Spleen (tissue), 7 donors: ENCODE data around the gene CIAO3.
A peak's percentile ranks its signal among the peaks of the same experiment; 100 is the strongest.

Source experiments
- POLR2AphosphoS5 ChIP-seq, 3 donors: sonication (generic); formaldehyde crosslinking; IDR thresholded peaks; one replicate each; pipeline ENCODE4 v1.5.1; 2017; ENCODE audit warnings: antibody characterized with exemption in 3 of 3
- TF ChIP-seq, protein P1 (sequence below), 11 experiments: fragments of 200-600 bp in 7 of 11; fragments of 450-650 bp in 4 of 11; sonication (generic) in 4 of 11; IDR thresholded peaks in 8 of 11; conservative IDR thresholded peaks in 3 of 11; 1 replicate in 7 of 11; 2 replicates in 4 of 11; pipeline versions ENCODE4 v1.4.0 to v1.8.0; 2016 to 2021; ENCODE audit warnings: antibody characterized with exemption in 11 of 11, inconsistent platforms in 4 of 11, mild to moderate bottlenecking in 1 of 11
- donor health status: DM: no; HTN: no; CAD: no; lungs with moderate emphysema.
- donor health status: DM: no; HTN: no; CAD: no.
- donor health status: DM: no; HTN: no; CAD: no.

GRCh38 chr16:686459-687260, 54.1 kb downstream of the CIAO3 start:
- TF ChIP-seq, protein P1, sequence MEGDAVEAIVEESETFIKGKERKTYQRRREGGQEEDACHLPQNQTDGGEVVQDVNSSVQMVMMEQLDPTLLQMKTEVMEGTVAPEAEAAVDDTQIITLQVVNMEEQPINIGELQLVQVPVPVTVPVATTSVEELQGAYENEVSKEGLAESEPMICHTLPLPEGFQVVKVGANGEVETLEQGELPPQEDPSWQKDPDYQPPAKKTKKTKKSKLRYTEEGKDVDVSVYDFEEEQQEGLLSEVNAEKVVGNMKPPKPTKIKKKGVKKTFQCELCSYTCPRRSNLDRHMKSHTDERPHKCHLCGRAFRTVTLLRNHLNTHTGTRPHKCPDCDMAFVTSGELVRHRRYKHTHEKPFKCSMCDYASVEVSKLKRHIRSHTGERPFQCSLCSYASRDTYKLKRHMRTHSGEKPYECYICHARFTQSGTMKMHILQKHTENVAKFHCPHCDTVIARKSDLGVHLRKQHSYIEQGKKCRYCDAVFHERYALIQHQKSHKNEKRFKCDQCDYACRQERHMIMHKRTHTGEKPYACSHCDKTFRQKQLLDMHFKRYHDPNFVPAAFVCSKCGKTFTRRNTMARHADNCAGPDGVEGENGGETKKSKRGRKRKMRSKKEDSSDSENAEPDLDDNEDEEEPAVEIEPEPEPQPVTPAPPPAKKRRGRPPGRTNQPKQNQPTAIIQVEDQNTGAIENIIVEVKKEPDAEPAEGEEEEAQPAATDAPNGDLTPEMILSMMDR (IDR thresholded peaks at IDR 0.05 in 8 of 11, conservative IDR thresholded peaks at IDR 0.05 in 3 of 11) = no peak
- peak in 1 of 3 donors; percentile 36 for TF ChIP-seq POLR2AphosphoS5 (IDR thresholded peaks at IDR 0.05)
